CD4-positive, alpha-beta T cell (primary cell): ENCODE results near the gene NLGN1. TPM values are rescaled to one million over a fixed set of nuclear protein-coding genes. Genes with fewer than 3 reads are reported as not detected.

Source experiments
- ATAC-seq: fragments of 200-7000 bp; cut with Tn5 transposase; one replicate; pipeline ENCODE4 v1.10.0; 2022; ENCODE audit warnings: mild to moderate bottlenecking; ENCODE audit not compliant: poor library complexity
- CTCF ChIA-PET: fragments of 350-600 bp; sonication (Branson Sonifier 250); formaldehyde crosslinking; loops from one replicate; lab custom pipeline; 2021; ENCODE audit warnings: antibody characterized with exemption, inconsistent platforms; lab: Charles Lee
- POLR2A ChIA-PET: fragments of 350-600 bp; sonication (Branson Sonifier 250); formaldehyde crosslinking; loops from one replicate; lab custom pipeline; 2021; ENCODE audit warnings: antibody characterized with exemption, inconsistent platforms; lab: Charles Lee
- DNase-seq, 14 experiments: peaks; one replicate each; pipeline ENCODE4 v3.0.0-alpha.2; 2013 to 2020; ENCODE audit warnings: mixed read lengths in 2 of 14
- H3K27ac ChIP-seq, 2 donors: one replicate each; pipeline versions ENCODE4 v1.5.1 to v1.7.0; 2013; ENCODE audit warnings: low read length in 2 of 2, low read depth in 1 of 2, mild to moderate bottlenecking in 1 of 2
- H3K27me3 ChIP-seq, 2 experiments: 1 replicate in 1 of 2; 2 replicates in 1 of 2; pipeline versions ENCODE4 v1.6.1 to v1.7.0; 2013; ENCODE audit warnings: low read length in 2 of 2, control low read depth in 1 of 2, mild to moderate bottlenecking in 1 of 2, moderate library complexity in 1 of 2; ENCODE audit not compliant: insufficient read depth in 2 of 2, control insufficient read depth in 1 of 2
- H3K36me3 ChIP-seq: one replicate; pipeline ENCODE4 v1.6.1; 2013; ENCODE audit warnings: low read length, control low read depth; ENCODE audit not compliant: insufficient read depth
- H3K4me1 ChIP-seq: one replicate; pipeline ENCODE4 v1.6.1; 2013; ENCODE audit warnings: low read length, control low read depth; ENCODE audit not compliant: insufficient read depth
- H3K4me3 ChIP-seq: one replicate; pipeline ENCODE4 v1.5.1; 2013; ENCODE audit warnings: mild to moderate bottlenecking, low read length, moderate library complexity
- H3K9me3 ChIP-seq, 2 experiments: 1 replicate in 1 of 2; 2 replicates in 1 of 2; pipeline versions ENCODE4 v1.6.1 to v1.7.0; 2013; ENCODE audit warnings: low read length in 2 of 2, mild to moderate bottlenecking in 2 of 2, control low read depth in 1 of 2, moderate library complexity in 1 of 2; ENCODE audit not compliant: control insufficient read depth in 1 of 2, insufficient read depth in 1 of 2
- H3K27ac Mint-ChIP-seq: one replicate; pipeline ENCODE4 v1.8.0; 2020; ENCODE audit warnings: mixed read lengths
- H3K27me3 Mint-ChIP-seq: one replicate; pipeline ENCODE4 v1.8.0; 2021; ENCODE audit warnings: mixed read lengths
- H3K36me3 Mint-ChIP-seq: one replicate; pipeline ENCODE4 v1.8.0; 2021; ENCODE audit warnings: low read depth, mixed read lengths
- H3K4me1 Mint-ChIP-seq: one replicate; pipeline ENCODE4 v1.8.0; 2021; ENCODE audit warnings: low read depth, mixed read lengths
- H3K4me3 Mint-ChIP-seq: one replicate; pipeline ENCODE4 v1.8.0; 2020; ENCODE audit warnings: mild to moderate bottlenecking, mixed read lengths
- H3K9me3 Mint-ChIP-seq: one replicate; pipeline ENCODE4 v1.8.0; 2020; ENCODE audit warnings: mixed read lengths
- intact Hi-C, 2 experiments: fragments of 100-400 bp; cut with DNase I in 1 of 2; cut with micrococcal nuclease in 1 of 2; formaldehyde crosslinking; loops; one replicate each; pipeline versions ENCODE4 v1.15.1 to v1.9.0; 2023 to 2025; cut with DNase I, micrococcal nuclease
- total RNA-seq, 174 experiments: library from RNA in 2 of 174; stranded (reverse) in 2 of 174; gene quantifications; one replicate each; pipeline ENCODE4 v1.2.3 and lab custom pipeline; 2021 to 2026
- TF ChIP-seq, protein P1 (sequence below): fragments of 200-600 bp; IDR thresholded peaks from one replicate; pipeline ENCODE4 v1.8.0; 2022; ENCODE audit warnings: antibody characterized with exemption, mild to moderate bottlenecking

The NLGN1 gene
- total RNA-seq, 2 experiments from 2014 or later = not detected

DNA sequence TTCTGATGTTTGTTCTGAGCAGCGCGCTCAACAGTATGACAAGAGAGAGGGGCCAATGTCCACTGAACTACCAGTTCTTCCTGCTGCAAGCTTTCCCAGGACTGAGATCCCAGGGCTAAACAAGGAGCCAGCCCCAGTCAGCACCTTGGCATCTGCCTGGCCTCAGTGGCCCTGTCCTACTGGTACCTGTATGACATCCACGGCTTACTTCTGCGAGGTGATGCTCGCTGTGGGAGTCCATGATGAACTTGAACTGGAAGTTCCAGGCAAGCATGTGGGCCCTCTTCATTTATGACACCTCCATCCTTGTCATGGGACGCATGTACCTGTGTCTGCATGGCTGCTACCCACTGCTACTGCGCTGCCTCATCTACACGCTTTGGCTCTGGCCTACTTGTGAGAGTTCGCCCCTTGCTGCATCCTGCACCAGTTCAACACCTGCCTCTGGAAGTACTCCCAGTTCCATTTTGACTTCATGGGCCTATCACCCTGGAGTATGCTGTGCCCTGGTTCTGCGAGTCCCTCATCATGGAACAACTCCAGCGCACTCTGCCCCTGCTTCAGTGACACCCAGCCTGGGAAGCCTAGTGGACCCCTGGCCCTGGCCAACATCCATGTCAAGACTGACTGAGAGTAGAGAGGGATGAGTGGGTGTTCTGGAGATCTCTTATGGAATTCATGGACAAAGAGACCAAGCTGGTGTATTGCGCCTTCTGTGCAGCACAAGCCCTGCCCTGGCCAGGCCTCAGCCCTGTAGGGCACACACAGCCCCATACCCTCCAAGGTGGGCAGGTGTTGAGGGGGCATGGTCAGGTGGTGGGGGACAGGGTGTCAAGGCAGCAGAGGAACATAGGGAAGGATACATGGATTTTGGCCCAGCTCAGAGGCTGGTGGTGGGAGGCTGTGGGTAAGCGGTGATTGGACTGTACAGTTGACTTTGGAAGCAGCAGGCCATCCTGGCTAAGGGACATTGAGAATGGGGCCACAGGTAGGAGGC lies 246.8 kb downstream of the NLGN1 start:
- Histone ChIP-seq H3K4me3 (no peak overlapping the region), H3K27me3 (no peaks in the 10 kb centered on the region), H3K36me3 (no peaks in the 10 kb centered on the region), H3K9me3 (peaks cover 0 to 15% of the 10 kb centered on the region in 2 experiments), H3K27ac (no peak overlapping the region), H3K4me1 (no peaks in the 10 kb centered on the region)
- Mint-ChIP-seq H3K9me3 (no peaks in the 10 kb centered on the region), H3K27me3 (no peaks in the 10 kb centered on the region), H3K4me3 (no peak overlapping the region), H3K36me3 (no peaks in the 10 kb centered on the region), H3K27ac (no peak overlapping the region), H3K4me1 (no peaks in the 10 kb centered on the region)
- TF ChIP-seq, protein P1, sequence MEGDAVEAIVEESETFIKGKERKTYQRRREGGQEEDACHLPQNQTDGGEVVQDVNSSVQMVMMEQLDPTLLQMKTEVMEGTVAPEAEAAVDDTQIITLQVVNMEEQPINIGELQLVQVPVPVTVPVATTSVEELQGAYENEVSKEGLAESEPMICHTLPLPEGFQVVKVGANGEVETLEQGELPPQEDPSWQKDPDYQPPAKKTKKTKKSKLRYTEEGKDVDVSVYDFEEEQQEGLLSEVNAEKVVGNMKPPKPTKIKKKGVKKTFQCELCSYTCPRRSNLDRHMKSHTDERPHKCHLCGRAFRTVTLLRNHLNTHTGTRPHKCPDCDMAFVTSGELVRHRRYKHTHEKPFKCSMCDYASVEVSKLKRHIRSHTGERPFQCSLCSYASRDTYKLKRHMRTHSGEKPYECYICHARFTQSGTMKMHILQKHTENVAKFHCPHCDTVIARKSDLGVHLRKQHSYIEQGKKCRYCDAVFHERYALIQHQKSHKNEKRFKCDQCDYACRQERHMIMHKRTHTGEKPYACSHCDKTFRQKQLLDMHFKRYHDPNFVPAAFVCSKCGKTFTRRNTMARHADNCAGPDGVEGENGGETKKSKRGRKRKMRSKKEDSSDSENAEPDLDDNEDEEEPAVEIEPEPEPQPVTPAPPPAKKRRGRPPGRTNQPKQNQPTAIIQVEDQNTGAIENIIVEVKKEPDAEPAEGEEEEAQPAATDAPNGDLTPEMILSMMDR = no peak
- ATAC-seq (no peak), DNase-seq (no peak)
- POLR2A ChIA-PET = no interaction called here
- CTCF ChIA-PET = no interaction called here
- intact Hi-C loops = no loop called here

DNA sequence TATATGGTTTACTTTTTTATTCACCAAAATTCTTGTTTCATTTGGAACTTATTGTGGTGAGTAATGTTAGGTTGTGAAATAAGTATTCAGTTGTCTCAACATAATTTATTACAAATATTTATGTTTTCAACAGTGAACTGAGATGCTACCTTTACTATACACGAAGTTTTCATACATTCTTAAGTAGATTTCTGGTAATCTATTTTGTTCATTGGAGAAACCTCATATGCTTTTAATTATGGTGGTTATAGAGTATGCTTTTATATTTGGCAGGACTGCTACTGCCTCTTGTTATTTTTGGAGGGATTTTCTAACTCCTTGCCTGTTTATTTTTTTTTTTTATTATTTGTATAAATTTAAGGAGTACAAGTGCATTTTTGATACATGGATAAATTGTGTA lies 253.1 kb downstream of the NLGN1 start:
- no peak for ATAC-seq
- H3K36me3 Mint-ChIP-seq = no peaks in the 10 kb centered on the region
- Histone ChIP-seq H3K27me3 (no peaks in the 10 kb centered on the region), H3K4me3 (no peak overlapping the region), H3K4me1 (no peaks in the 10 kb centered on the region), H3K27ac (no peak overlapping the region), H3K36me3 (no peaks in the 10 kb centered on the region), H3K9me3 (no peaks in the 10 kb centered on the region)
- TF ChIP-seq, protein P1 = no peak
- no peak overlapping the region for H3K27ac Mint-ChIP-seq
- intact Hi-C loops = no loop called here
- no peak for DNase-seq
- ChIA-PET CTCF (no interaction called here), POLR2A (no interaction called here)
- no peaks in the 10 kb centered on the region for H3K4me1 Mint-ChIP-seq
- no peaks in the 10 kb centered on the region for H3K27me3 Mint-ChIP-seq
- H3K4me3 Mint-ChIP-seq = no peak overlapping the region
- no peaks in the 10 kb centered on the region for H3K9me3 Mint-ChIP-seq

DNA sequence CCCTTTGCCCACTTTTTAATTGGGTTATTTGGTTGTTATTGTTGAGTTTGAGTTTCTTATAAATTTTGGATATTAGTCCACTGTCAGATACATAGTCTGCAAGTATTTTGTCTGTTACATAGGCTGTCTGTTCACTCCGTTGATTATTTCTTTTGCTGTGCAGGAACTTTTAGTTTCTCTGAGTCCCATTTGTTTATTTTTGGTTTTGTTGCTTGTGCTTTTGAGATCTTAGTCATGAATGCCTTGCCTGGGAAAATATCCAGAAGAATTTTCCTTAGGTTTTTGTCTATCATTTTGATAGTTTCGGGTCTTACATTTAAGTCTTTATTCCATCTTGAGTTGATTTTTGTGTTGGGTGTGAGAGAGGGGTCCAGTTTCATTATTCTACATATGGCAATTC lies 254.5 kb downstream of the NLGN1 start:
- CTCF ChIA-PET = no interaction called here
- Histone ChIP-seq H3K27me3 (no peaks in the 10 kb centered on the region), H3K4me3 (no peak overlapping the region), H3K9me3 (no peaks in the 10 kb centered on the region), H3K36me3 (no peaks in the 10 kb centered on the region), H3K4me1 (no peaks in the 10 kb centered on the region), H3K27ac (no peak overlapping the region)
- Mint-ChIP-seq H3K27me3 (no peaks in the 10 kb centered on the region), H3K27ac (no peak overlapping the region), H3K4me1 (no peaks in the 10 kb centered on the region), H3K4me3 (no peak overlapping the region), H3K36me3 (no peaks in the 10 kb centered on the region), H3K9me3 (no peaks in the 10 kb centered on the region)
- POLR2A ChIA-PET = no interaction called here
- DNase-seq (no peak), ATAC-seq (no peak)
- TF ChIP-seq, protein P1 = no peak
- intact Hi-C loops = no loop called here
